SK-N-SH treated with all-trans-retinoic acid at 6 μM for 48 hours (cell line): Measurements from ENCODE around the gene RPL18.

Experiments
- ATAC-seq: fragments of 200-7000 bp; cut with Tn5 transposase; 3 replicates; pipeline ENCODE4 v1.9.1; 2020; ENCODE audit warnings: mild to moderate bottlenecking, moderate library complexity
- ARNTL ChIP-seq: fragments of 450-650 bp; formaldehyde crosslinking; IDR thresholded peaks from 2 replicates; pipeline ENCODE4 v1.5.0; 2020; ENCODE audit warnings: low read depth, mild to moderate bottlenecking, moderate library complexity, borderline replicate concordance
- BACH2 ChIP-seq: fragments of 250-450 bp; sonication (Bioruptor Pico); IDR thresholded peaks from 2 replicates; pipeline ENCODE4 v1.9.0; 2021; ENCODE audit warnings: mild to moderate bottlenecking, borderline replicate concordance
- CSDC2 ChIP-seq: fragments of 250-450 bp; sonication (Bioruptor Pico); IDR thresholded peaks from 2 replicates; pipeline ENCODE4 v1.5.0; 2020; ENCODE audit warnings: mild to moderate bottlenecking, moderate library complexity
- ESRRG ChIP-seq: fragments of 250-450 bp; sonication (Bioruptor Pico); IDR thresholded peaks from 2 replicates; pipeline ENCODE4 v1.6.1; 2021; ENCODE audit warnings: mild to moderate bottlenecking
- GLIS3 ChIP-seq: fragments of 250-450 bp; sonication (Bioruptor Pico); IDR thresholded peaks from 2 replicates; pipeline ENCODE4 v1.5.0; 2020; ENCODE audit warnings: mild to moderate bottlenecking, moderate library complexity
- ISL1 ChIP-seq: fragments of 250-450 bp; sonication (Bioruptor Pico); IDR thresholded peaks from 2 replicates; pipeline ENCODE4 v2.1.2; 2022; ENCODE audit warnings: mild to moderate bottlenecking, moderate library complexity
- PPARA ChIP-seq: fragments of 250-450 bp; sonication (Bioruptor Pico); IDR thresholded peaks from 2 replicates; pipeline ENCODE4 v1.5.0; 2020; ENCODE audit warnings: mild to moderate bottlenecking, borderline replicate concordance
- RARB ChIP-seq: fragments of 250-450 bp; sonication (Bioruptor Pico); IDR thresholded peaks from 2 replicates; pipeline ENCODE4 v1.8.0; 2021; ENCODE audit warnings: mild to moderate bottlenecking, moderate library complexity
- TCF4 ChIP-seq: fragments of 250-450 bp; sonication (Bioruptor Pico); IDR thresholded peaks from 2 replicates; pipeline ENCODE4 v1.8.0; 2021; ENCODE audit warnings: mild to moderate bottlenecking, moderate library complexity, borderline replicate concordance
- ZC3H10 ChIP-seq: fragments of 250-450 bp; sonication (Bioruptor Pico); IDR thresholded peaks from 2 replicates; pipeline ENCODE4 v1.5.1; 2021; ENCODE audit warnings: mild to moderate bottlenecking, moderate library complexity
- ZFP3 ChIP-seq: fragments of 250-450 bp; sonication (Bioruptor Pico); IDR thresholded peaks from 2 replicates; pipeline ENCODE4 v1.5.0; 2020; ENCODE audit warnings: mild to moderate bottlenecking, moderate library complexity
- ZFP30 ChIP-seq: fragments of 450-650 bp; formaldehyde crosslinking; IDR thresholded peaks from 2 replicates; pipeline ENCODE4 v1.5.0; 2022; ENCODE audit warnings: mild to moderate bottlenecking, moderate library complexity
- ZNF565 ChIP-seq: fragments of 450-650 bp; formaldehyde crosslinking; conservative IDR thresholded peaks from 2 replicates; pipeline ENCODE4 v1.5.0; 2020; ENCODE audit warnings: low read depth, mild to moderate bottlenecking, moderate library complexity
- ZNF70 ChIP-seq: fragments of 450-650 bp; formaldehyde crosslinking; IDR thresholded peaks from 2 replicates; pipeline ENCODE4 v1.5.0; 2020; ENCODE audit warnings: mild to moderate bottlenecking, moderate library complexity
- ZNF8 ChIP-seq: fragments of 450-650 bp; formaldehyde crosslinking; IDR thresholded peaks from 2 replicates; pipeline ENCODE4 v1.5.0; 2020; ENCODE audit warnings: mild to moderate bottlenecking, moderate library complexity
- TF ChIP-seq, protein P1 (sequence below): fragments of 250-450 bp; sonication (Bioruptor Pico); IDR thresholded peaks from 2 replicates; pipeline ENCODE4 v1.5.1; 2020; ENCODE audit warnings: low read depth, mild to moderate bottlenecking, moderate library complexity
- TF ChIP-seq, protein P2 (sequence below): fragments of 250-450 bp; sonication (Bioruptor Pico); IDR thresholded peaks from 2 replicates; pipeline ENCODE4 v1.5.1; 2021; ENCODE audit warnings: mild to moderate bottlenecking, moderate library complexity
- TF ChIP-seq, protein P3 (sequence below): fragments of 250-450 bp; sonication (Bioruptor Pico); IDR thresholded peaks from 2 replicates; pipeline ENCODE4 v1.8.0; 2021; ENCODE audit warnings: low read depth, mild to moderate bottlenecking, moderate library complexity, borderline replicate concordance
- TF ChIP-seq, protein P4 (sequence below): fragments of 250-450 bp; sonication (Bioruptor Pico); IDR thresholded peaks from 2 replicates; pipeline ENCODE4 v1.5.0; 2020; ENCODE audit warnings: mild to moderate bottlenecking, moderate library complexity
- TF ChIP-seq, protein P5 (sequence below): fragments of 250-450 bp; sonication (Bioruptor Pico); IDR thresholded peaks from 2 replicates; pipeline ENCODE4 v1.8.0; 2020; ENCODE audit warnings: mild to moderate bottlenecking, moderate library complexity, borderline replicate concordance

Gene RPL18

DNA sequence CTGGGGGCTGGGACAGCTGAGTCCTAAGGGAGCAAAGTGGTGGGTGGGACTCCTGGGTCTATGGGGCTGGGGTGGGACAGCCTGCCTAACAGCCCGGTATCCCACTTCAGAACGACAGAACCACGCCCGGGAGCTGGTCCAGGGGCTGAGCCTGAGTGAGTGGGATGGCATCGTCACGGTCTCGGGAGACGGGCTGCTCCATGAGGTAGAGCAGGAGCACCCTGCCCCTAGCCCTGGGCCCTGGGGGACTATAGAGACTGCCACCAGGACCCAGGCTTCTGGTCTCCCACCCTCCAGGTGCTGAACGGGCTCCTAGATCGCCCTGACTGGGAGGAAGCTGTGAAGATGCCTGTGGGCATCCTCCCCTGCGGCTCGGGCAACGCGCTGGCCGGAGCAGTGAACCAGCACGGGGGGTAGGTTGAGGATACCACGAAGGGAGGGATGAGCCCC is 8.9 kb upstream of the RPL18 start (continued):
- no peak for TF ChIP-seq ZC3H10

DNA sequence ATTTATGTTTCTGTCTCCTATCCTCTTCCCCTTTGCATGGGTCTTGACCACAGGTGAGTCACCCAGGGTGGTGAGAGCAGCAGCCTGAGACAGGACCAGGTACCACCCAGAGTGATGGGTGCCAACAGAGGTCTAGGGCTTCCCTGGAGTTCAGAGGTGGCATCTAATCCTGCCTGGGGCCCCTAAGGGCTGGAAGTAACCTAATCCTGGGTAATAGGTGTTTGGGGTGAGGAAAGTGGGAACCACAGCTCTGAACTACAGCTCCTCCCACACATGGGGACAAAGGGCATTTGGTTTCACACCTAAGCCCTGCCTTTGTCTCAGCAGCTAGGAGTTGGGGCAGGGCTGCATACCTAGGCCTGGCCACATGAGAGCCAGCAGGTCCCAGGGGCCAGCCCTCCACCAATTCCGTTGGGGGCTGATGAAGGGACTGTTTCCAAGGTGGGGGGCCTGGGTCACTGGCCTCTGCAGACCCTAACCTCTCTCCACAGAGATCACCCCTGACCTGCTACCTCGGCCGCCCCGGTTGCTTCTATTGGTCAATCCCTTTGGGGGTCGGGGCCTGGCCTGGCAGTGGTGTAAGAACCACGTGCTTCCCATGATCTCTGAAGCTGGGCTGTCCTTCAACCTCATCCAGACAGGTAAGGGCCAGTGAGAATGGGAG is 8.4 kb upstream of the RPL18 start:
- TF ChIP-seq, protein P1, sequence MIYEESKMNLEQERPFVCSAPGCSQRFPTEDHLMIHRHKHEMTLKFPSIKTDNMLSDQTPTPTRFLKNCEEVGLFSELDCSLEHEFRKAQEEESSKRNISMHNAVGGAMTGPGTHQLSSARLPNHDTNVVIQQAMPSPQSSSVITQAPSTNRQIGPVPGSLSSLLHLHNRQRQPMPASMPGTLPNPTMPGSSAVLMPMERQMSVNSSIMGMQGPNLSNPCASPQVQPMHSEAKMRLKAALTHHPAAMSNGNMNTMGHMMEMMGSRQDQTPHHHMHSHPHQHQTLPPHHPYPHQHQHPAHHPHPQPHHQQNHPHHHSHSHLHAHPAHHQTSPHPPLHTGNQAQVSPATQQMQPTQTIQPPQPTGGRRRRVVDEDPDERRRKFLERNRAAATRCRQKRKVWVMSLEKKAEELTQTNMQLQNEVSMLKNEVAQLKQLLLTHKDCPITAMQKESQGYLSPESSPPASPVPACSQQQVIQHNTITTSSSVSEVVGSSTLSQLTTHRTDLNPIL = no peak
- TF ChIP-seq ZNF70 (no peak), CSDC2 (CRISPR knock-in tag) (no peak), ARNTL (no peak), GLIS3 (no peak), ZFP30 (no peak), RARB (CRISPR knock-in tag) (no peak), ZFP3 (CRISPR knock-in tag) (no peak), ZNF565 (no peak), ESRRG (no peak), ISL1 (no peak), PPARA (CRISPR knock-in tag) (no peak), BACH2 (CRISPR knock-in tag) (no peak), ZNF8 (CRISPR knock-in tag) (no peak), TCF4 (CRISPR knock-in tag) (no peak)
- TF ChIP-seq, protein P2, sequence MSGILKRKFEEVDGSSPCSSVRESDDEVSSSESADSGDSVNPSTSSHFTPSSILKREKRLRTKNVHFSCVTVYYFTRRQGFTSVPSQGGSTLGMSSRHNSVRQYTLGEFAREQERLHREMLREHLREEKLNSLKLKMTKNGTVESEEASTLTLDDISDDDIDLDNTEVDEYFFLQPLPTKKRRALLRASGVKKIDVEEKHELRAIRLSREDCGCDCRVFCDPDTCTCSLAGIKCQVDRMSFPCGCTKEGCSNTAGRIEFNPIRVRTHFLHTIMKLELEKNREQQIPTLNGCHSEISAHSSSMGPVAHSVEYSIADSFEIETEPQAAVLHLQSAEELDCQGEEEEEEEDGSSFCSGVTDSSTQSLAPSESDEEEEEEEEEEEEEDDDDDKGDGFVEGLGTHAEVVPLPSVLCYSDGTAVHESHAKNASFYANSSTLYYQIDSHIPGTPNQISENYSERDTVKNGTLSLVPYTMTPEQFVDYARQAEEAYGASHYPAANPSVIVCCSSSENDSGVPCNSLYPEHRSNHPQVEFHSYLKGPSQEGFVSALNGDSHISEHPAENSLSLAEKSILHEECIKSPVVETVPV = no peak
- TF ChIP-seq, protein P3, sequence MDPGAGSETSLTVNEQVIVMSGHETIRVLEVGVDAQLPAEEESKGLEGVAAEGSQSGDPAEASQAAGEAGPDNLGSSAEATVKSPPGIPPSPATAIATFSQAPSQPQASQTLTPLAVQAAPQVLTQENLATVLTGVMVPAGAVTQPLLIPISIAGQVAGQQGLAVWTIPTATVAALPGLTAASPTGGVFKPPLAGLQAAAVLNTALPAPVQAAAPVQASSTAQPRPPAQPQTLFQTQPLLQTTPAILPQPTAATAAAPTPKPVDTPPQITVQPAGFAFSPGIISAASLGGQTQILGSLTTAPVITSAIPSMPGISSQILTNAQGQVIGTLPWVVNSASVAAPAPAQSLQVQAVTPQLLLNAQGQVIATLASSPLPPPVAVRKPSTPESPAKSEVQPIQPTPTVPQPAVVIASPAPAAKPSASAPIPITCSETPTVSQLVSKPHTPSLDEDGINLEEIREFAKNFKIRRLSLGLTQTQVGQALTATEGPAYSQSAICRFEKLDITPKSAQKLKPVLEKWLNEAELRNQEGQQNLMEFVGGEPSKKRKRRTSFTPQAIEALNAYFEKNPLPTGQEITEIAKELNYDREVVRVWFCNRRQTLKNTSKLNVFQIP = no peak
- TF ChIP-seq, protein P4, sequence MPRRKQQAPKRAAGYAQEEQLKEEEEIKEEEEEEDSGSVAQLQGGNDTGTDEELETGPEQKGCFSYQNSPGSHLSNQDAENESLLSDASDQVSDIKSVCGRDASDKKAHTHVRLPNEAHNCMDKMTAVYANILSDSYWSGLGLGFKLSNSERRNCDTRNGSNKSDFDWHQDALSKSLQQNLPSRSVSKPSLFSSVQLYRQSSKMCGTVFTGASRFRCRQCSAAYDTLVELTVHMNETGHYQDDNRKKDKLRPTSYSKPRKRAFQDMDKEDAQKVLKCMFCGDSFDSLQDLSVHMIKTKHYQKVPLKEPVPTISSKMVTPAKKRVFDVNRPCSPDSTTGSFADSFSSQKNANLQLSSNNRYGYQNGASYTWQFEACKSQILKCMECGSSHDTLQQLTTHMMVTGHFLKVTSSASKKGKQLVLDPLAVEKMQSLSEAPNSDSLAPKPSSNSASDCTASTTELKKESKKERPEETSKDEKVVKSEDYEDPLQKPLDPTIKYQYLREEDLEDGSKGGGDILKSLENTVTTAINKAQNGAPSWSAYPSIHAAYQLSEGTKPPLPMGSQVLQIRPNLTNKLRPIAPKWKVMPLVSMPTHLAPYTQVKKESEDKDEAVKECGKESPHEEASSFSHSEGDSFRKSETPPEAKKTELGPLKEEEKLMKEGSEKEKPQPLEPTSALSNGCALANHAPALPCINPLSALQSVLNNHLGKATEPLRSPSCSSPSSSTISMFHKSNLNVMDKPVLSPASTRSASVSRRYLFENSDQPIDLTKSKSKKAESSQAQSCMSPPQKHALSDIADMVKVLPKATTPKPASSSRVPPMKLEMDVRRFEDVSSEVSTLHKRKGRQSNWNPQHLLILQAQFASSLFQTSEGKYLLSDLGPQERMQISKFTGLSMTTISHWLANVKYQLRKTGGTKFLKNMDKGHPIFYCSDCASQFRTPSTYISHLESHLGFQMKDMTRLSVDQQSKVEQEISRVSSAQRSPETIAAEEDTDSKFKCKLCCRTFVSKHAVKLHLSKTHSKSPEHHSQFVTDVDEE (CRISPR knock-in tag) = no peak
- TF ChIP-seq, protein P5, sequence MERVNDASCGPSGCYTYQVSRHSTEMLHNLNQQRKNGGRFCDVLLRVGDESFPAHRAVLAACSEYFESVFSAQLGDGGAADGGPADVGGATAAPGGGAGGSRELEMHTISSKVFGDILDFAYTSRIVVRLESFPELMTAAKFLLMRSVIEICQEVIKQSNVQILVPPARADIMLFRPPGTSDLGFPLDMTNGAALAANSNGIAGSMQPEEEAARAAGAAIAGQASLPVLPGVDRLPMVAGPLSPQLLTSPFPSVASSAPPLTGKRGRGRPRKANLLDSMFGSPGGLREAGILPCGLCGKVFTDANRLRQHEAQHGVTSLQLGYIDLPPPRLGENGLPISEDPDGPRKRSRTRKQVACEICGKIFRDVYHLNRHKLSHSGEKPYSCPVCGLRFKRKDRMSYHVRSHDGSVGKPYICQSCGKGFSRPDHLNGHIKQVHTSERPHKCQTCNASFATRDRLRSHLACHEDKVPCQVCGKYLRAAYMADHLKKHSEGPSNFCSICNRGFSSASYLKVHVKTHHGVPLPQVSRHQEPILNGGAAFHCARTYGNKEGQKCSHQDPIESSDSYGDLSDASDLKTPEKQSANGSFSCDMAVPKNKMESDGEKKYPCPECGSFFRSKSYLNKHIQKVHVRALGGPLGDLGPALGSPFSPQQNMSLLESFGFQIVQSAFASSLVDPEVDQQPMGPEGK (CRISPR knock-in tag) = no peak
- no peak for ATAC-seq

DNA sequence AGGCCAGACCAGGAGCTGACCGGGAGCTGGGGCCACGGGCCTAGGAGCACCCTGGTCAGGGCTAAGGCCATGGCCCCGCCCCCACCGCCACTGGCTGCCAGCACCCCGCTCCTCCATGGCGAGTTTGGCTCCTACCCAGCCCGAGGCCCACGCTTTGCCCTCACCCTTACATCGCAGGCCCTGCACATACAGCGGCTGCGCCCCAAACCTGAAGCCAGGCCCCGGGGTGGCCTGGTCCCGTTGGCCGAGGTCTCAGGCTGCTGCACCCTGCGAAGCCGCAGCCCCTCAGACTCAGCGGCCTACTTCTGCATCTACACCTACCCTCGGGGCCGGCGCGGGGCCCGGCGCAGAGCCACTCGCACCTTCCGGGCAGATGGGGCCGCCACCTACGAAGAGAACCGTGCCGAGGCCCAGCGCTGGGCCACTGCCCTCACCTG is 6.9 kb upstream of the RPL18 start:
- TF ChIP-seq, protein P5 (CRISPR knock-in tag) = no peak
- TF ChIP-seq RARB (CRISPR knock-in tag) = no peak
- no peak for TF ChIP-seq ZC3H10
- ATAC-seq = no peak
